ENCODE data around the gene GRK5. TPM values are rescaled to one million over a fixed set of nuclear protein-coding genes. Genes with fewer than 3 reads are reported as not detected.

The GRK5 gene
- total RNA-seq, 1 experiment from 2014 or later: 0.82 TPM

DNA sequence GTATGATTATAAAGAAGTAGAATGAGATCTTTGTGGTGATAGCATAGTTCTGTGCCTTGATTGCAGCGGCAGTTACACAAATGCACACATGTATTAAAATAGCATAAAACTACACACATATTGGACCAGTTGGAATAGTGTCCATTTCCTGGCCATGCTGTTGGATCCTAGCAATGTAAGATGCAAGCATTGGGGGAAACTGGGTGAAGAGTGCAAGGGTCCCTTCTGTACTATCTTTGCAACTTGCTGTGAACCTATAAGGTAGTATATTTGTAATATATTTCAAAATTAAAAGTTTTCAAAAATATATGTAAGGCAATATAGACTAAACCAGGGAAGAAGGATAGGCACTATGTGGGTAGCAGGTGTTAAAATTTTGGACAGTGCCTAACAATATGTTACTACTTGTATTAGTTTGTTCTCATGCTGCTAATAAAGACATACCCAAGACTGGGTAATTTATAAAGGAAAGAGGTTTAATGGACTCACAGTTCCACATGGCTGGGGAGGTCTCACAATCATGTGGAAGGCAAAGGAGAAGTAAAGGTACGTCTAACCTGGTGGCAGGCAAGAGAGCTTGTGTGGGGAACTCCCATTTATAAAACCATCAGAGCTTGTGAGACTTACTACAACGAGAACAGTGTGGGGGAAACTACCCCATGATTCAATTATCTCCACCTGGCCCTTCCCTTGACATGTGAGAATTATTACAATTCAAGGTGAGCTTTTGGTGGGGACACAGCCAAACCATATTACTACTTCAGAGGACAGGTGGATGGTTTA, 263.7 kb downstream of the GRK5 start:
- Mint-ChIP-seq H3K4me1 (ENCODE audit: insufficient read depth, unreplicated experiment) (no peaks in the 10 kb centered on the region), H3K36me3 (ENCODE audit: insufficient read depth, unreplicated experiment) (no peaks in the 10 kb centered on the region), H3K27ac (ENCODE audit: low read depth, unreplicated experiment) (no peak overlapping the region), H3K4me3 (ENCODE audit: unreplicated experiment) (no peak overlapping the region), H3K27me3 (ENCODE audit: insufficient read depth, unreplicated experiment) (peaks cover 61% of the 10 kb centered on the region), H3K9me3 (ENCODE audit: unreplicated experiment) (no peaks in the 10 kb centered on the region)
- intact Hi-C loops (cut with micrococcal nuclease): no loop called here
- ChIA-PET POLR2A (no interaction called here), CTCF (interaction anchor here (0.7 to 1.2 kb wide), 2 partner anchors 12 to 255 kb away, joined by 3 to 4 read pairs; no protein-coding TSS in a partner anchor)
- TF ChIP-seq, protein P1, sequence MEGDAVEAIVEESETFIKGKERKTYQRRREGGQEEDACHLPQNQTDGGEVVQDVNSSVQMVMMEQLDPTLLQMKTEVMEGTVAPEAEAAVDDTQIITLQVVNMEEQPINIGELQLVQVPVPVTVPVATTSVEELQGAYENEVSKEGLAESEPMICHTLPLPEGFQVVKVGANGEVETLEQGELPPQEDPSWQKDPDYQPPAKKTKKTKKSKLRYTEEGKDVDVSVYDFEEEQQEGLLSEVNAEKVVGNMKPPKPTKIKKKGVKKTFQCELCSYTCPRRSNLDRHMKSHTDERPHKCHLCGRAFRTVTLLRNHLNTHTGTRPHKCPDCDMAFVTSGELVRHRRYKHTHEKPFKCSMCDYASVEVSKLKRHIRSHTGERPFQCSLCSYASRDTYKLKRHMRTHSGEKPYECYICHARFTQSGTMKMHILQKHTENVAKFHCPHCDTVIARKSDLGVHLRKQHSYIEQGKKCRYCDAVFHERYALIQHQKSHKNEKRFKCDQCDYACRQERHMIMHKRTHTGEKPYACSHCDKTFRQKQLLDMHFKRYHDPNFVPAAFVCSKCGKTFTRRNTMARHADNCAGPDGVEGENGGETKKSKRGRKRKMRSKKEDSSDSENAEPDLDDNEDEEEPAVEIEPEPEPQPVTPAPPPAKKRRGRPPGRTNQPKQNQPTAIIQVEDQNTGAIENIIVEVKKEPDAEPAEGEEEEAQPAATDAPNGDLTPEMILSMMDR (IDR thresholded peaks at IDR 0.05; ENCODE audit: unreplicated experiment): no peak
- BruUV-seq (replicated peaks): no TSS peak
- DNase-seq (ENCODE audit: unreplicated experiment): no peak

DNA sequence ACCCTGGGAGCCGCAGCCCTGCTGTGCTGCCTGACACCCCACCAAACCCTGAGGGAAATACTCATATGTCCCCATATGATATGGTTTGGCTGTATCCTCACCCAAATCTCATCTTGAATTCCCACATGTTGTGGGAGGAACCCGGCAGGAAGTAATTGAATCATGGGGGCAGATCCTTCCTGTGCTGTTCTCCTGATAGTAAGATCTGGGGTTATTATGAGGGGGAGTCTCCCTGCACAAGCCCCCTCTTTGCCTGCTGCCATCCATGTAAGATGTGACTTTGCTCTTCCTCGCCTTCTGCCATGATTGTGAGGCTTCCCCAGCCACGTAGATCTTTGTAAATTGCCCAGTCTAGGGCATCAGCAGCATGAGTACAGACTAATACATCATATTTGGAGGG, 266.4 kb downstream of the GRK5 start:
- Mint-ChIP-seq H3K4me3 (ENCODE audit: unreplicated experiment) (no peak overlapping the region), H3K9me3 (ENCODE audit: unreplicated experiment) (no peaks in the 10 kb centered on the region), H3K4me1 (ENCODE audit: insufficient read depth, unreplicated experiment) (no peaks in the 10 kb centered on the region), H3K36me3 (ENCODE audit: insufficient read depth, unreplicated experiment) (no peaks in the 10 kb centered on the region), H3K27me3 (ENCODE audit: insufficient read depth, unreplicated experiment) (peaks cover 88% of the 10 kb centered on the region), H3K27ac (ENCODE audit: low read depth, unreplicated experiment) (no peak overlapping the region)
- POLR2A ChIA-PET: no interaction called here
- DNase-seq (ENCODE audit: unreplicated experiment): no peak
- no TSS peak for BruUV-seq (replicated peaks)
- intact Hi-C loops (cut with micrococcal nuclease): no loop called here
- CTCF ChIA-PET: no interaction called here
- TF ChIP-seq, protein P1 (IDR thresholded peaks at IDR 0.05; ENCODE audit: unreplicated experiment): no peak

GRCh38 chr10:119474606-119475005, 267.2 kb downstream of the GRK5 start:
- TF ChIP-seq, protein P1 (IDR thresholded peaks at IDR 0.05; ENCODE audit: unreplicated experiment): no peak
- DNase-seq (ENCODE audit: unreplicated experiment): no peak
- Mint-ChIP-seq H3K9me3 (ENCODE audit: unreplicated experiment) (no peaks in the 10 kb centered on the region), H3K27ac (ENCODE audit: low read depth, unreplicated experiment) (no peak overlapping the region), H3K36me3 (ENCODE audit: insufficient read depth, unreplicated experiment) (no peaks in the 10 kb centered on the region), H3K27me3 (ENCODE audit: insufficient read depth, unreplicated experiment) (peaks cover 96% of the 10 kb centered on the region), H3K4me1 (ENCODE audit: insufficient read depth, unreplicated experiment) (no peaks in the 10 kb centered on the region), H3K4me3 (ENCODE audit: unreplicated experiment) (no peak overlapping the region)
- CTCF ChIA-PET: no interaction called here
- BruUV-seq (replicated peaks): no TSS peak
- POLR2A ChIA-PET: no interaction called here
- intact Hi-C loops (cut with micrococcal nuclease): no loop called here

DNA sequence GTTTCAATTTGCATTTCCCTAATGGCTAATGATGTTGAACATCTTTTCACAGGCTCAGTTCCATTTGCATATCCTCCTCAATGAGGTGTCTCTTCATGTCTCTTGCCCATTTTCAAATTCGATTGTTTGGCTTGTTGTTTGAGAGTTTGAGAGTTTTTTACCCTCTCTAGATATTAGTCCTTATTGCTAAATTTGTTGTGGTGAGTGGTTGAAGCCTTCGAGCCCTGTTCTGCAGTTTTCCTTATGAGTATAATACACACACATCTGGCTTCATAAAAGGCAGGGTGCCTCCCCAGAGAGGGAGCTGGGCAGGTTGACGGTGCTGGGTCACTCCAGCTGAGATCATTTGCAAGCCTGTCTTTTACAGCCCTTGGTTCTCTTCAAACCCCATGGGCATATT, 270.1 kb downstream of the GRK5 start:
- BruUV-seq (replicated peaks): no TSS peak
- H3K4me1 Mint-ChIP-seq (ENCODE audit: insufficient read depth, unreplicated experiment): peaks cover 5% of the 10 kb centered on the region
- CTCF ChIA-PET: no interaction called here

More for the DNA sequence above, 270.1 kb downstream of the GRK5 start:
- TF ChIP-seq, protein P1 (IDR thresholded peaks at IDR 0.05; ENCODE audit: unreplicated experiment): no peak
- Mint-ChIP-seq H3K9me3 (ENCODE audit: unreplicated experiment) (no peaks in the 10 kb centered on the region), H3K4me3 (ENCODE audit: unreplicated experiment) (no peak overlapping the region), H3K36me3 (ENCODE audit: insufficient read depth, unreplicated experiment) (no peaks in the 10 kb centered on the region), H3K27me3 (ENCODE audit: insufficient read depth, unreplicated experiment) (peaks cover 84% of the 10 kb centered on the region), H3K27ac (ENCODE audit: low read depth, unreplicated experiment) (no peak overlapping the region)
- DNase-seq (ENCODE audit: unreplicated experiment): no peak
- POLR2A ChIA-PET: no interaction called here
- intact Hi-C loops (cut with micrococcal nuclease): no loop called here
